Fibroblast of the conjunctiva (primary cell): Measurements from ENCODE around the gene KDM4B.
"Not testable (repeated sequence)": the region's sequence is repeated elsewhere in the genome, so short reads cannot be mapped to it uniquely, and the experiment has no call there.

Experiments used
- DNase-seq: peaks from one replicate; pipeline ENCODE4 v3.0.0-alpha.2; 2010; ENCODE audit warnings: low read depth

Gene KDM4B

DNA sequence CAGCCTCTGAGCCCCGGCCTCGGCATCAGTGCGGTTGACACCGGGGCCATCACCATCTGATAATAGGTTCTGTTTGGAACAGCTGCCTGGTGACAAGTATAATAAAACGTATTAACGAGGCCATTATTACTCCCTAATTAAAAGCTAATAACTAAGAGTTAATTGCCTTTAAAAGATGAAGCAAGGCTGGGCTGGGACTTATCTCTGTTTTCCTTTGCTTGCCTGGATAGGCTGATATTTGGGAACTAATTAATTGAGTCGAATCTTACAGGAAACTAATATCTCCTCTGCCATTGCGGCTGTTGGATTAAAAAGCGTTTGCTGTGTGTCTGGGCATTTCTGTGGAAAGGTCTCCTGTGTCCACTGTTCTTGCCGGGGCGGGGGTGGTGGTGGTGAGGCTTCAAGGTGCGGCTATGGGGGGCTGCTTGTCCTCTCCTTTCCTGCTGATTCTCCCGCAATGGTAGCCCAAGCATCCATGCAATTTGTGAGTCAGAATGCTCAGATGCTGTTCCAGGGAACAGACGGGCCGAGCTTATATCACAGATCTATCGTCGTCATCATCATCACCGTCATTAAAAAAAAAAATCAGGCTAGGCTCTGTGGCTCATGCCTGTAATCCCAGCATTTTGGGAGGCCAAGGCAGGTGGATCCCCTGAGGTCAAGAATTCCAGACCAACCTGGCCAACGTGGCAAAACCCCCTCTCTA is 209.0 kb downstream of the KDM4B start:
- no peak for DNase-seq

DNA sequence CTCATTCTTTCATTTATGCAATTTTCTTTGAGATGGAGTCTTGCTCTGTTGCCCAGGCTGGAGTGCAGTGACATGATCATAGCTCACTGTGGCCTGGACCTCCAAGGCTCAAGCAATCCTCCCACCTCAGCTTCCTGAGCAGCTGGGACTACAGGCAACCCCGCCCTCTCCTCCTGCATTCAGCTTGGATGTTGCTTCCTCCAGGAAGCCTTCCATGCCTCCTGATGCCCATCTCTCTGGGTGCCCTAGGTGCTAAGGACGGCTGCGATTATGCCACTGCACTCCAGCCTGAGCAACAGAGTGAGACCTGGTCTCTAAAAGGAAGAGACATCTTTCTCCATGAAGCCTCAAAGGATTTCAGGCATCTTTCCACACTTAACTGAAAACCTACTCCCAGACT is 209.9 kb downstream of the KDM4B start:
- no peak for DNase-seq

DNA sequence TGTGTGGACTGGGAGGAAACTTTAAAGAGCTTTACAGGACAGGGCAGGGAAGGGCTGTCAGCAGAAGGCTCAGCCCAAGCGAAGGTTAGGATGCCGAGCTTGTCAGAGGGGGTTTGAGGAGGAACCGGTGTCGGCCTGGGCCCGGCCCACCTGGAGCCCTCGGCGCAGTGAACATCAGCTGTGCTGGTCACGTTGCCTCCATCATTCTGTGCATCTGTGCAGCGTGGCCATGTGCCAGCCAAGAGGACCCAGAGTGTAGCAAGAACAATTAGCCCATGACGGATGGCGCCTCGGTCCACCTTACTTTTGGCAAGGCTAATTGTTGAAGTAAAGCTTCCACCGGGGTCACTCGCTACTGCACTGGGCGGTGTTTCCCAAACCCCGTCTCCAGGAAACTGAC is 210.3 kb downstream of the KDM4B start:
- DNase-seq: no peak

DNA sequence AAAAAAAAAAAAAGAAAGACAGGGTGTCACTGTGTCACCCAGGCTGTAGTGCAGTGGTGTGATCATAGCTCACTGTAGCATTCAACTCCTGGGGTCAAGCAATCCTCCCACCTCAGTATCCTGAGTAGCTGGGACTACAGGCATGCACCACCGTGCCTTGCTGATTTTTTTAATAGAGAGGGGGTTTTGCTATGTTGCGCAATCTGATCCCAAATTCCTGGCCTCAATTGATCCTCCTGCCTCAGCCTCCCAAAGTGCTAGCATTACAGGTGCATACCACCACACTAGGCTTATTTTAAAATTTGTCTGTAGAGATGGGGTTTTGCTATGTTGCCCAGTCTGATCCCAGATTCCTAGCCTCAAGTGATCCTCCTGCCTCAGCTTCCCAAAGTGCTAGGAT is 212.4 kb downstream of the KDM4B start:
- DNase-seq: no peak

DNA sequence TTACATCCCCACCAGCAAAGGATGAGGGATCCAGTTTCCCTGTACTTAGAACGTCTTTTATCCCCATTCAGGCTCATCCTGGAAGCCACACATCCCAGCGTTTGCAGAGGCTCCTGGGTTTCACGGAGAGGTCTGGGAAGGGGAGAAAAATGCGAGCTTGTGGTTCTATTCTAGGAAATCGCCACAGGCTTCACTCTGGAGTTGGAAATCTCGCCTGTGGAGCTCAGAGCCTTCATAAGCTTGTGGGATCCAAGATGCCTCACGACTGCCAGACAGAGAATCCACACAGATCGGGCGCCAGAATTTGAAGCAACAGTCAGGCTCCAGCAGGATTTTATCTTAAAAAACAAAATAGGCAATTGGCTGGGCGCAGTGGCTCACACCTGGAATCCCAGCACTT is 213.8 kb downstream of the KDM4B start:
- DNase-seq: no peak

DNA sequence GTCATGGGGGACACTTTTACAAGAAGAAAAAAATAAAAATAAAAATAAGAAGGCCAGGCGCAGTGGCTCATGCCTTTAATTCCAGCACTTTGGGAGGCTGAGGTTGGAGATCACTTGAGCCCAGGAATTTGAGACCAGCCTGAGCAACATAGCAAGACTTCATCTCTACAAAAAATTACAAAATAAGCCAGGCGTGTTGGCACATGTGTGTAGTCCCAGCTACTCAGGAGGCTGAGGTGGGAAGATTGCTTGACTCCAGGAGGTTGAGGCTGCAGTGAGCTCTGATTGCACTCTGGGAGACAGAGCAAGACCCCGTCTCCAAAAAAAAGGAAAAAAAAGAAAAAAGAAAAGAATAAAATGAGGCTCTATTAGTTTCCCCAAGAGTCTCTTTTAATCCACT is 214.7 kb downstream of the KDM4B start:
- no peak for DNase-seq

DNA sequence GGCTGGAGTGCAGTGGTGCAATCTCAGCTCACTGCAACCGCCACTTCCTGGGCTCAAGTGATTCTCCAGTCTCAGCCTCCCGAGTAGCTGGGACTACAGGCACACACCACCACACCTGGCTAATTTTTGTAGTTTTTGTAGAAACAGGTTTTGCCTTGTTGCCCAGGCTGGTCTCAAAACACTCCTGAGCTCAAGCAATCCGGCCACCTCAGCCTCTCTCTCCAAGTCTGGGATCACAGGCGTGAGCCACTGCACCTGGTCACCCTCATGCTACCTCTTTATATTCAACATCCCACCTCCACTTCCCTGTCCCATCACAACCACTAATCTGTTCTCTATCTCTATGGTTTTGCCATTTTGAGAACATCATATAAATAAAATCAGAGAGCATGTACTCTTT is 216.0 kb downstream of the KDM4B start:
- DNase-seq: no peak

DNA sequence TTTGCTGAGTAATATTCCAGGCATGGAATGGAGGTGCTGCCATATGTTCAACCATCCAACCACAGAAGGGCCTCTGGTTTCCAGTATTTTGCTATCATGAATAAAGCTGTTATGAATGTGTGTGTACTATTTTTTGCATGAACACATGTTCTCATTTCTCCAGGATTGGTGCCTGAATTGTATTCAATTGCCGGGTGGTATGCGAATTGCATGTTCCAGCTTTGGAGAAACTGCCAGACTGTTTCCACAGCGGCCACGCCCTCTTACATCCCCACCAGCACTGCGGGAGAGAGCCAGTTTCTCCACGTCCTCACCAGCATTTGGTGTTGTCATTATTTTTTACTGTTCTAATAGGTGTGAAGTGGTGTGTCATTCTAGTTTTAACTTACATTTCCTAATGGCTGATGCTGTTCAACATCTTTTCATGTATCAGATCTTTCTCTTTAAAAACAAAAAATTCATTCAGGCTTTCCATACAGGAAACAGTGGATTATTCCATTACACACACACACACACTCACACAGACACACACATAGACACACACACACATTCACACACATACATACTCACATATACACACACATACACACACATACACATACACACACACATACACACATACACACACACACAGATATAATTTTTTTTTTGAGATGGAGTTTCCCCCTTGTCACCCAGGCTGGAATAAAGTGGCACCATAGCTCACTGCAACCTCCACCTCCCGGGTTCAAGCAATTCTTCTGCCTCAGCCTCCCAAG is 217.6 kb downstream of the KDM4B start:
- peak; percentile 41 for DNase-seq

DNA sequence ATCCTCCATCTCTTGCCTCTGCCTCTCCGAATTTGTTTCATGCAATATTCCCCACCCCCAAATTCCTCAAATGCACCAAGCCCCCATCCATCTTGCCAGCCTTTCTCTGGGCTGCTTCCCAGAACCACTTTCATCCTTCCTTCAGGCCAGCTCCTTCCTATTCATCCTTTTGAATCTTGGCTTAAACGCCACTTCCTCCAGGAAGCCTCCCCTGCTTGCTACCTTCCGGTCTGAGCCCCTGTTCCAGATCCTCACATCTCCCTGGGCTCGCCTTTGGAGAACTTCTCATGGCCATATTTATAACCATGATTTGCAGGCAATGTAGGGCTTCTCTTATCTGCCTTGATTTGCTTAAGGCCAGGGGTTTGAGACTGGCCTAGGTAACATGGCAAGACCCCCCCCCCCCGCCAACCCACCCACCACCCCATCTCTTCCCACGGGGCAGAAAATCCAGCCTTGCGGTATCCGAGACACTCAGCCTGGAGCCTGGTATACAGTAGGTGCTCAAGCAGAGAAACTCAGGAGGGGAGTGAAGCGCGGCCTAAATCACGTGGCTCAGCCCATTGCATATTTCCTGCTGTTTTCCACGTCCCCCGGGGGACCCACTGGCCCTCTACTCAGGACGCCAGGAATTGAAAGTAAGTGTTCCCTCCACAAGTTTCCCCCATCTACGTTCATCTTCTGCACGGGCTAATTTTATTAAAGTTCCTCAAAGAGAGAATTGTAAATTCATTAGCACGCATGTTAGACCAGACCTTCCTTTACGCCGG is 219.8 kb downstream of the KDM4B start:
- DNase-seq: no peak

DNA sequence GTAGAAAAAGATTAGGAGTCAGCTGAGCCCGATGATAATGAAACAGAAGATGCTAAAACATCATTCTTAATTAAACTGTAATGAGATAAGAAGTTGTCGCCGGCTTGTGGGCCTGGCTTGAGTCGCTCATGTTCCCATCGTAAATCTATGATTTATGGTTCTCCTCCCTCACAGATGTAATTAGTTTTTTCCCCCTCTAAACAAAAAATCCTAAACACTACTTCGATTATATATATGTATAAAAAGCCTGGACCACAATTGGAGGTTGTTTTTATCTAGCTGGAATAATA is 220.3 kb downstream of the KDM4B start:
- no peak for DNase-seq

DNA sequence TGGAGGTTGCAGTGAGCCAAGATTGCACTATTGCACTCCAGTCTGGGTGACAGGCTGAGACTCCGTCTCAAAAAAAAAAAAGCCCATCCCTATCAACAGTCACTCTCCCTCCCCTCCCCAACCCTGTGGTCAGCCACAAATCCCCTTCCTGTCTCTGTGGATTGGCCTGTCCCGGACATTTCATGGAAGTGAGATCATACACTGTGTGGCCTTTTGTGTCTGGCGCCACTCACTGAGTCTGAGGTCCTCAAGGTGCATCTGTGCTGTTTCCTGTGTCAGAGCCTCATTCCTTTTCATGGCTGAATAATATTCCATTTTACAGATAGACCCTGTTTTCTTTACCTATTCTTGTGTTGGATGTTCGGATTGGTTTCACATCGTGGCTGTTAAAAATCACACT is 222.2 kb downstream of the KDM4B start:
- DNase-seq: no peak

DNA sequence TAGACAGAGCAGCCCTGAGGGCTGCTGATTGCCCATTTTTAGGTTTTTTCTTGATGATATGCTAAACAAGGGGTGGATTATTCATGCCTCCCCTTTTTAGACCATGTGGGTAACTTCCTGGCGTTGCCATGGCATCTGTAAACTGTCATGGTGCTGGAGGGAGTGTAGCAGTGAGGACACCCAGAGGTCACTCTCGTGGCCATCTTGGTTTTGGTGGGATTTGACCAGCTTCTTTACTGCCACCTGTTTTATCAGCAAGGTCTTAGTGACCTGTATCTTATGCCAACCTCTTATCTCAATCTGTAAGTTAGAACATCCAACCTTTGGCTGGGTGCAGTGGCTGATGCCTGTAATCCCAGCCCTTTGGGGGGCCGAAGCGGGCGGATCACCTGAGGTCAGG is 223.7 kb downstream of the KDM4B start:
- DNase-seq: no peak

DNA sequence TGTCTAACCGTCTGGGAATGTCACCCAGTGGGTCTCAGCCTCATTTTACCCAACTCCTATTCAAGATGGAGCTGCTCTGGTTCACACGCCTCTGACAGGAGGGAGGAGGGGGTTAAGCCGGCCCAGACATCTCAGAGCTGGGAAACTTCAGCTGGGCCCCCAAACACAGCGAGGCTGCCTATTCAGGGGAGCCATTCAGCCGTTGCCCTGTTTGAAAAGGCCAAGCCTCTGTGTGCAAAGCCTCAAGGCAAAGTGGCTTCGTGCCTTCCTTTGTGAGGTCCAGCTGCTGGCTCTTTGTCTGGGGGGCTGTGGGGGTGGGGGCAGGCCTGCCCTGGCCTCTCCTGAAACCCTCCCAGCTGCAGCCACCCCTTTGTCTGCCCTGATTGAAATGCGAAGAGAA is 224.3 kb downstream of the KDM4B start:
- no peak for DNase-seq

DNA sequence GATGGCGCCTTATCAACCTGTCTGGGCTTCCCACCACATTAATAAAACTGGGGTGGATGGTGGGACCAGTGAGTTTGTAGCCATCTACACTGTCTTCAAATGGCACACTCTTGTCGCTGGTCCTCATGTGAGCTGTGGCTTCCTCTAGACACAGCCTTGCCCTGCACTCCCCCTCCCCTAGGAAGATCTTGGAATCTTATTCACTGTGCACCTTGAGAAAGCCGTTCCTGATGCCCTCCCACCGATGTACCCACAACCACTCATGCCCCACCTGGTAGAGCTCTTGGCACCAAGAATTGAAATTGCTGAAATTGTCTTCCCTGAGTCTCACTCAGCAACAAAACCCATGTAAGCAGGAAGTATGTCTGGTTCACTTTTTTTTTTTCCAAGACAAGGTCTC is 225.7 kb downstream of the KDM4B start:
- no peak for DNase-seq

DNA sequence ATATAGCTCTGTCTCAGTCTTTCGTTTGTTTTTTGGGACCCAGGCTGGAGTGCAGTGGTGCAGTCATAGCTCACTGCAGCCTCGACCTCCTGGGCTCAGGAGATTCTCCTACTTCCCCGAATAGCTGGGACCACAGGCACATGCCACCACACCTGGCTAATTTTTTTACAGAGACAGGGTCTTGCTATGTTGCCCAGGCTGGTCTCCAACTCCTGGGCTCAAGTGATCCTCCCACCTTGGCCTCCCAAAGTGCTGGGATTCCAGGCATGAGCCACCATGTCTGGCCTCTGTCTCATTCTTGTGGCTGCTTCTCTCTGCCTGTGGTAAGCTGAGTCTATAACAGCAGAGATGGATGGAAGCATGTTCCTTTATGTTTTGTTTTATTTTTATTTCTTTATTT is 226.7 kb downstream of the KDM4B start:
- DNase-seq: not testable (repeated sequence)

DNA sequence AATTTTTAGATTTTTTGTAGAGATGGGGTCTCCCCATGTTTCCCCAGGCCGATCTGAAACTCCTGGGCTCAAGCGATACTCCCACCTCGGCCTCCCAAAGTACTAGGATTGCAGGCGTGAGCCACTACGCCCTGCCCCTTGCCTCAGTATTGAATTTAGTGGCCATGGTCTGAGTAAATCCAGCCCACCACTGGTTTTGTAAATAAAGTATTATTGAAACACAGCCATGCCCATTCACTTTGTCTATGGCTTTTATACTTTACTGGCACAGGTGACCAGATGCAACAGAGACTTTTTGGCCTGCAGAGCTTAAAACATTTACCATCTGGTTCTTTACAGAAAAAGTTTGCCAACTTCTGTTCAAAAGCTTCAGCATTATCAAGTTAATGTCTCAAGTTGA is 227.9 kb downstream of the KDM4B start:
- no peak for DNase-seq

DNA sequence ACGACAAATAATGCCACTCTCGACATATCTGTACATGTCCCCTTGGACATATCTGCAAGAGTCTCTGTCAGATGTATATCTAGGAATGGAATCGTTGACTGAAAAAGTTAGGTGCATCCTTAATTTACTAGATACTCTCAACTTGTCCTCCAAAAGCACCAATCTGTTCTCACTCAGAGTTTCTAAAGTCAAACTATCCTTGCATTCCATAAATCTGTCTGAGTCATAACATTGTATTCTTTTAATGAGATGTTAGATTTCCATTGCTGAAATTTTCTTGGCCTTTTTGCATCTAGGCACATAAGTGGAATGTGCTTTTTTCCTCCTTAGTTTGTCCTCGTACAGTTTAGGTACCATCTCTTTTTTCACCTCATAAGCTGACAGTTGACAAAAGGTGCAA is 231.9 kb downstream of the KDM4B start:
- DNase-seq: no peak

DNA sequence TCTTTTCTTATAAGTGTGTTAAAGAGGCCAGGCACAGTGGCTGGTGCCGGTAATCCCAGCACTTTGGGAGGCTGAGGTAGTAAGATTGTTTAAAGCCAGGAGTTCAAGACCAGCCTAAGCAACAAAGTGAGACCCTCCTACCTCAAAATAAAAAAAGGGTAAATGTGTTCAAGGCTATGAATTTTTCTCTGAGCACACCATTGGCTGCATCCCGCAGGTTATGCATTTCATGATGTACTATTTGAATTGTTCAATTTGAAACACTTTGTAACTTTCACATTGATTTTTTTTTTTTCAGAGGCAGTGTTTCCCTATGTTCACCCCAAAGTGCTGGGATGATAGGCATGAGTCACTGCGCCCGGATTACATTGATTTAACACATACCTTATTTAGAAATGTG is 233.6 kb downstream of the KDM4B start:
- no peak for DNase-seq
